Stimulated activated naive CD8-positive, alpha-beta T cell treated with anti-CD3 and anti-CD28 coated beads, Interleukin-15, Interleukin-2, amounts not matched to agents 100 ng/mL and 50 ng/mL, for 24 hours (primary cell): ENCODE data around the gene APEX1.

Experiments used
- H3K27ac Mint-ChIP-seq: one replicate; pipeline ENCODE4 v1.8.0; 2021; ENCODE audit warnings: mild to moderate bottlenecking, mixed read lengths
- H3K27me3 Mint-ChIP-seq: one replicate; pipeline ENCODE4 v1.8.0; 2021; ENCODE audit warnings: mixed read lengths
- H3K36me3 Mint-ChIP-seq: one replicate; pipeline ENCODE4 v1.8.0; 2021; ENCODE audit warnings: low read depth, mixed read lengths
- H3K4me1 Mint-ChIP-seq: one replicate; pipeline ENCODE4 v1.8.0; 2021; ENCODE audit warnings: low read depth, mixed read lengths
- H3K4me3 Mint-ChIP-seq: one replicate; pipeline ENCODE4 v1.8.0; 2021; ENCODE audit warnings: mild to moderate bottlenecking, mixed read lengths
- H3K9me3 Mint-ChIP-seq: one replicate; pipeline ENCODE4 v1.8.0; 2021; ENCODE audit warnings: mixed read lengths

The APEX1 gene

GRCh38 chr14:20478894-20479293 lies 23.9 kb downstream of the APEX1 start:
- Mint-ChIP-seq H3K4me1 (peaks cover 46% of the 10 kb centered on the region), H3K36me3 (peaks cover 59% of the 10 kb centered on the region), H3K27ac (peak overlapping the region; percentile 39), H3K9me3 (no peaks in the 10 kb centered on the region), H3K27me3 (no peaks in the 10 kb centered on the region), H3K4me3 (no peak overlapping the region)

DNA sequence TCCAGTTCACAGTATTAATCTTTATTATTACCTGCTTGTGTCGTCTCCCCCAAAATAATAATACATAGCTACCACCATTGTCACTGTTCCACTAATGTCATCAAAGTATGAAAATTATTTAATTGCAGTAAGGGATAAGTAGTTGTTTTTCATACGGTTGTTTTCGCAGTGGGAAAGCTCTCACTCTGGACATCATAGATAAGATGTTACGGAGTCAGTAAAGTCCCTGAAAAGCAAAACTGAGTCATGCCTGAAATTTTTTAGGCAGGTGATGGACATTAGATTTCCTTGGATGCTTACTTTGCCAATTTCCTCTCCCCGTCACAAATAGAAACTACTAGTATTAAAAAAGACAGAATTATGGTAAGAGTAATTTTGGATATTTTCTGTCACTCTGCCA lies 27.4 kb downstream of the APEX1 start:
- H3K27me3 Mint-ChIP-seq: no peaks in the 10 kb centered on the region
- no peak overlapping the region for H3K27ac Mint-ChIP-seq
- no peak overlapping the region for H3K4me3 Mint-ChIP-seq
- peaks cover 22% of the 10 kb centered on the region for H3K4me1 Mint-ChIP-seq
- H3K36me3 Mint-ChIP-seq: peaks cover 24% of the 10 kb centered on the region
- no peaks in the 10 kb centered on the region for H3K9me3 Mint-ChIP-seq

- Mint-ChIP-seq H3K4me3 (no peak overlapping the region), H3K36me3 (no peaks in the 10 kb centered on the region), H3K27me3 (no peaks in the 10 kb centered on the region), H3K9me3 (no peaks in the 10 kb centered on the region), H3K4me1 (peaks cover 42% of the 10 kb centered on the region), H3K27ac (no peak overlapping the region)
These were observed 30.9 kb downstream of the APEX1 start for GRCh38 chr14:20485900-20486299.

- no peaks in the 10 kb centered on the region for H3K36me3 Mint-ChIP-seq
- H3K4me3 Mint-ChIP-seq: no peak overlapping the region
- H3K27ac Mint-ChIP-seq: no peak overlapping the region
These were observed 31.8 kb downstream of the APEX1 start for GRCh38 chr14:20486684-20487395.

DNA sequence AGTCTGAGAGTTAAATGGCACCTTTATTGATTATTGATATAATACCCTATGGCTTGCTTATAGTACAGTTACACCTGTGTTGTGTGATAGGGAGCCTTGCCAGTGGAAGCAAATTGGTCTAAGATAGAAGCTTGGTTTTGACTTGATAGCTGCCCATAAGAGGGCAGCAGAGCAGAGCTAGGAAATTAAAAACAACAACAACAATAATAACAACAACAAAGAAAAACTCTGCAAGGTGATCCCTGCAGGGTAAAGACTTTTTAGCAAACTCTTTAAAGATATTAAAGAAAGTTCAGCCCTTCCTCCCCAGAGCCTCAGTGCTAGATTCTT lies 32.3 kb downstream of the APEX1 start:
- Mint-ChIP-seq H3K4me1 (peaks cover 55% of the 10 kb centered on the region), H3K27ac (no peak overlapping the region), H3K27me3 (no peaks in the 10 kb centered on the region), H3K4me3 (no peak overlapping the region), H3K36me3 (no peaks in the 10 kb centered on the region), H3K9me3 (no peaks in the 10 kb centered on the region)

More at GRCh38 chr14:20486684-20487395, 31.8 kb downstream of the APEX1 start:
- no peaks in the 10 kb centered on the region for H3K27me3 Mint-ChIP-seq
- peaks cover 51% of the 10 kb centered on the region for H3K4me1 Mint-ChIP-seq
- H3K9me3 Mint-ChIP-seq: no peaks in the 10 kb centered on the region

GRCh38 chr14:20489093-20489994 lies 34.3 kb downstream of the APEX1 start:
- Mint-ChIP-seq H3K27me3 (no peaks in the 10 kb centered on the region), H3K27ac (peak overlapping the region; percentile 64), H3K36me3 (no peaks in the 10 kb centered on the region), H3K4me1 (peaks cover 67% of the 10 kb centered on the region), H3K9me3 (no peaks in the 10 kb centered on the region), H3K4me3 (peak overlapping the region; percentile 54)

DNA sequence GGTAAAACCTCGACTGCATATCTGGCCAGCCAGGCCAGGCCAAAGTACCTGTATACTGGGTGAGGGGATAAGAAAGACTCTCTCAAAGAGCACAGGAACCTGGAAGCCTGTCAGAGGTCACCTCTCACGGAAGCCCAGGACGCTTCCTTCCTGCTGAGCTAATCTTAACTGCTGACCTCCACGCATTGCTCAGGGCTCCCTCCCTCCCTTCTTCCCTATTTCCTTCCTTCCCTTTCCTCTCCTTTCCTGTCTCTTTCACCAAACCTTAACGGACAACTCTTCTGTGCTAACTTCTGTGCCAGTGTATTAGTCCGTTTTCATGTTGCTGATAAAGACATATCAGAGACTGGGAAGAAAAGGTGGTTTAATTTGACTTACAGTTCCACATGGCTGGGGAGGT lies 35.5 kb downstream of the APEX1 start:
- Mint-ChIP-seq H3K27ac (peak overlapping the region; percentile 77), H3K4me3 (peak overlapping the region; percentile 61), H3K27me3 (no peaks in the 10 kb centered on the region), H3K36me3 (no peaks in the 10 kb centered on the region), H3K4me1 (peaks cover 76% of the 10 kb centered on the region), H3K9me3 (no peaks in the 10 kb centered on the region)

- Mint-ChIP-seq H3K27ac (no peak overlapping the region), H3K4me1 (peaks cover 74% of the 10 kb centered on the region), H3K9me3 (no peaks in the 10 kb centered on the region), H3K4me3 (no peak overlapping the region), H3K27me3 (no peaks in the 10 kb centered on the region), H3K36me3 (no peaks in the 10 kb centered on the region)
These were observed 37.5 kb downstream of the APEX1 start for GRCh38 chr14:20492486-20492885.

DNA sequence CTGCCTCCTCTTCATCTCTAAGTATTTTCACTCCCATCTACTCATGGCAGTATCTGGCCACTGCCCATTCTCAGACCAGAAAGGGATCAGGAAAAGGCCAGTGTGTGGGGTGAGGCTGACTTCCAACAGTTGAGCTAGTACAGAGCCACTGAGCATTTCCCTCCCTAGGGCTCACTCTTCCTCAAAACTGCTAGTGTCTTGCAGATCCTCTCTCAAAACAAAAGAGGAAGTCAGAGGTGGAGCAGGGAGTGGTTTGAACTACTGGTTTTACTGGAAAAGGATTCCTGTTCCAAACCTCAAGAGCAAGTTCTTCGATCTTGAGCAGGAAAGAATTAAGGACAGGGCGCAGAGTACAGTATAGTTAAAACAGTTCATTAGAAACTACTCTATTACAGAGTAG lies 38.6 kb downstream of the APEX1 start:
- Mint-ChIP-seq H3K27me3 (no peaks in the 10 kb centered on the region), H3K4me3 (no peak overlapping the region), H3K9me3 (no peaks in the 10 kb centered on the region), H3K27ac (no peak overlapping the region), H3K4me1 (peaks cover 68% of the 10 kb centered on the region), H3K36me3 (no peaks in the 10 kb centered on the region)

DNA sequence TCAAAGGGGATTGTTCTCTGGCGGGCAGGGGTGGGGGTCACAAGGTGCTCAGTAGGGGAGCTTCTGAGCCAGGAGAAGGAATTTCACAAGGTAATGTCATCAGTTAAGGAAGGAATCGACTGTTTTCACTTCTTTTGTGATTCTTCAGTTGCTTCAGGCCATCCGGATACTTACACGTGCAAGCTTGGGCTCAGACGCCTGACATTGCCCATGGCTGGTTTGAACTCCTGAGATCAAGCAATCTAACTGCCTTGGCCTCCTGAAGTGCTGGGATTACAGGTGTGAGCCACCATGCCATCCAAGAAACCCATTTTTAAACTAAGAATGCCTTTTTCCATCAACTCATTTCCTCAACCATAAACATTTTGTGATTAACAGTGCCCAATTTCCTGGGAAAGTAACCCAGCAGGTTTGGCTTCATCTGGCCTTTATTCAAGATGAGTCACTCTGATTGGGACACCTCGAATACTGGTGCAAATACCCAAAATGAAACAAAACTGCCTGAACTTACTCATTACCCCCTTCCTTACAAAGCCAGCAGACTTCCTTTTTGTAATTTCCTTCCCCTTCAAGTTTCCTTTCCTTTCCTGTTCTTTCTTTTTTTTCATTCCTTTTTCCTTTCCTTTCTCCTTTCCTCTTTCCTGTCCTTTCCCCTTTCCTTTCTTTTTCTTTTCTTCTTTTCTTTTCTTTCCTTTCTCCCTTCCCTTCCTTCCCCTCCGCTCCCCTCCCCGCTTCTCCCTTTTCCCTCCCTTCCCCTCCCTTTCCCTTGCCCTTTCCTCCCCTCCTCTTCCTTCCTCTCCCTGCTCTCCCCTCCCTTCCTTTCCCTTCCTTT lies 40.1 kb downstream of the APEX1 start:
- H3K4me1 Mint-ChIP-seq: peaks cover 64% of the 10 kb centered on the region

DNA sequence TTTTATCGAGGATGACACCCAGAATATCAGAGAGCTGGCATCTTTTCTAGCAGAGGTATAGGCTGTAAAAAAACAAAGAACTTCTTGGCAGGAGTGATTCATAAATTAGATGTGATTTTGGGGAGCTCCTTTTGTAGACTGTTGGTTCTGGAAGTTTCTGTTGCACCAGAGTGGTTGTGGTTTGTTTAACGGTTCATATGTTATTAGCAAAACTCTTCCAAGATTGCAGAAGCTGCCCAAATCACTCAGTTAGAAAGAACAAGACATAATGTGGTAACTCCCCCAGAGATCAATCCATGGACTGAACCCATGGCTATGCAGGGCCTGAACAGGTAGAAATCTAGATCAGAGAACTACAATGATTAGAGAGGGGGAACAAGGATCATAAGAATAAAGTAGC lies 43.6 kb downstream of the APEX1 start:
- no peak overlapping the region for H3K4me3 Mint-ChIP-seq
- H3K27ac Mint-ChIP-seq: peak overlapping the region; percentile 14
- no peaks in the 10 kb centered on the region for H3K36me3 Mint-ChIP-seq
- no peaks in the 10 kb centered on the region for H3K27me3 Mint-ChIP-seq
- H3K4me1 Mint-ChIP-seq: peaks cover 38% of the 10 kb centered on the region
- no peaks in the 10 kb centered on the region for H3K9me3 Mint-ChIP-seq

More for the DNA sequence above, 40.1 kb downstream of the APEX1 start:
- peak overlapping the region; percentile 79 for H3K27ac Mint-ChIP-seq
- H3K4me3 Mint-ChIP-seq: peak overlapping the region; percentile 34
- H3K9me3 Mint-ChIP-seq: no peaks in the 10 kb centered on the region
- no peaks in the 10 kb centered on the region for H3K27me3 Mint-ChIP-seq
- H3K36me3 Mint-ChIP-seq: no peaks in the 10 kb centered on the region

GRCh38 chr14:20499108-20499507 lies 44.1 kb downstream of the APEX1 start:
- Mint-ChIP-seq H3K4me3 (no peak overlapping the region), H3K36me3 (no peaks in the 10 kb centered on the region), H3K9me3 (no peaks in the 10 kb centered on the region), H3K27me3 (no peaks in the 10 kb centered on the region), H3K27ac (no peak overlapping the region), H3K4me1 (peaks cover 38% of the 10 kb centered on the region)

DNA sequence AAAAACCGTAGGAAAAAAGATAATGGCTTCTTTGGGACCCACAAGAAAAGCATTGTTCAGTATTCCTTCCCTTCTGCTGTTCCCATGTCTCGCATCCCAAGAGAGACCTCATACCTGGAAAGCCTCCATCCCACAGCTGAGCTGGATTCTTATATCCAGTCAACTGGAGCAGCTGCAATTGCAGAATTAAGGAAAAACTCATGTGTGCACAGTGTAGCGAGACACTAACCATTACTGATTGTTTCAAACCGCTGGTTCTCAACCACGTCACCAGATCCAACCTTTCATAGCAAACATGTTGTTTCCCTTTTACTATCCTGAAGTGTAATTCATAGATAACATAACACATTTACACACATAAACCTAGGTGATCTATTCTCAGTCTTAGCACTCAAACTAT lies 44.9 kb downstream of the APEX1 start:
- Mint-ChIP-seq H3K36me3 (no peaks in the 10 kb centered on the region), H3K9me3 (no peaks in the 10 kb centered on the region), H3K4me1 (peaks cover 33% of the 10 kb centered on the region), H3K27me3 (no peaks in the 10 kb centered on the region), H3K27ac (no peak overlapping the region), H3K4me3 (no peak overlapping the region)

- H3K4me3 Mint-ChIP-seq: no peak overlapping the region
- peaks cover 20% of the 10 kb centered on the region for H3K4me1 Mint-ChIP-seq
- H3K27ac Mint-ChIP-seq: no peak overlapping the region
- no peaks in the 10 kb centered on the region for H3K9me3 Mint-ChIP-seq
- no peaks in the 10 kb centered on the region for H3K36me3 Mint-ChIP-seq
- H3K27me3 Mint-ChIP-seq: no peaks in the 10 kb centered on the region
These were observed 46.3 kb downstream of the APEX1 start for GRCh38 chr14:20501346-20501745.

GRCh38 chr14:20503898-20504297 lies 48.9 kb downstream of the APEX1 start:
- peak overlapping the region; percentile 33 for H3K27ac Mint-ChIP-seq
- H3K9me3 Mint-ChIP-seq: no peaks in the 10 kb centered on the region
- peaks cover 13% of the 10 kb centered on the region for H3K4me1 Mint-ChIP-seq
- no peaks in the 10 kb centered on the region for H3K36me3 Mint-ChIP-seq
- H3K4me3 Mint-ChIP-seq: no peak overlapping the region
- H3K27me3 Mint-ChIP-seq: no peaks in the 10 kb centered on the region
